Tibial nerve (tissue), 3 donors: ENCODE results near the gene COMMD4.

Experiments
- CTCF ChIP-seq, 5 experiments: fragments of 200-600 bp in 3 of 5; fragments of 450-650 bp in 2 of 5; sonication (generic) in 3 of 5; IDR thresholded peaks; one replicate each; pipeline ENCODE4 v1.5.1; 2016 to 2019; ENCODE audit warnings: antibody characterized with exemption in 5 of 5, mild to moderate bottlenecking in 3 of 5, moderate library complexity in 2 of 5
- POLR2A ChIP-seq, 2 donors: fragments of 450-650 bp; IDR thresholded peaks; one replicate each; pipeline ENCODE4 v1.6.1; 2017; ENCODE audit warnings: antibody characterized with exemption in 2 of 2, mild to moderate bottlenecking in 2 of 2, moderate library complexity in 2 of 2

DNA sequence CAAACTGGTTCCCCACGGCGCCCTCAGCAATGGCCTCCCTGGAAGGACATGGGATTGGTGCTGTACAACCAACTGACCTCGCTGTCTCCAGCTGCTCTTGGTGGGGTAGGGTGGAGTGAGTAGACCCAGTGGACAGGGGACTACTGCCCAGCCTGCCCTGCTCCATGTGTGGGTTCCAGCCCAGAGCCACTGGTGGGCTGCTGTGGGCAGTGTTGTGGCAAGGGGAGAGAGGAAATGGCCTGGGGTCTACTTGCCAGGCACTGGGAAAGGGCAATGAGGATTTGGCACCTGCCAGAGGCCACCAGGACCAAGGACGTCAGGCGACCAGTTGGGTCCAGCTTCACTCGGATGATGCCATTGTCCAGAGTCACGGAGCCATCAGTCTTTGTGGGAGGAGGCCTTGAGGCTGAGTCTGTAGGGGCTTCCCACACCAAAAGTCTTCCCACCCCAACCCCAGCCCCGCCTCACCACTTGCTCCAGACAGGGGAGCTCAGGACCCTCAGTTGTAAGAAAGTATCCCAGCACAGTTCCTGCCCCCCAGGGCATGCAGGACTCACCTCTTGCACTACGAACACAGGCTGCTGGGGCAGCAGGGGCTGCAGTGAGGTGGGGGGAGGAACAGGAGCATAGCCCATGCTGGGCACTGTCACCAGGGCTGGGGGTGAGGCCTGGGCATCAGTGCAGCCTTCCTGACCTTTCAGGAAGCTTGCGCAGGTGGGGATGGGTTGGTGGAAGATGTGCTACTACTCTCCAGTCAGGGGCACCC, 23.1 kb downstream of the COMMD4 start:
- TF ChIP-seq CTCF (IDR thresholded peaks at IDR 0.05) (no peak), POLR2A (IDR thresholded peaks at IDR 0.05) (no peak)
